Cardiac fibroblast (primary cell): ENCODE measurements around the gene SP4.

Source experiments
- DNase-seq, 2 donors: peaks; one replicate each; pipeline versions ENCODE4 v3.0.0 to v3.0.0-alpha.2; 2010; ENCODE audit warnings: low read depth in 2 of 2
- H3K4me3 ChIP-seq, 2 donors: replicated peaks in 1 of 2; 1 replicate in 1 of 2; 2 replicates in 1 of 2; pipeline ENCODE4 v1.5.1; 2011; ENCODE audit warnings: low read depth in 2 of 2, low read length in 2 of 2, mild to moderate bottlenecking in 2 of 2, moderate library complexity in 1 of 2
- CTCF ChIP-seq: IDR thresholded peaks from one replicate; pipeline ENCODE4 v1.5.1; 2011; ENCODE audit warnings: low read depth, mild to moderate bottlenecking, low read length, inconsistent platforms

Gene SP4

DNA sequence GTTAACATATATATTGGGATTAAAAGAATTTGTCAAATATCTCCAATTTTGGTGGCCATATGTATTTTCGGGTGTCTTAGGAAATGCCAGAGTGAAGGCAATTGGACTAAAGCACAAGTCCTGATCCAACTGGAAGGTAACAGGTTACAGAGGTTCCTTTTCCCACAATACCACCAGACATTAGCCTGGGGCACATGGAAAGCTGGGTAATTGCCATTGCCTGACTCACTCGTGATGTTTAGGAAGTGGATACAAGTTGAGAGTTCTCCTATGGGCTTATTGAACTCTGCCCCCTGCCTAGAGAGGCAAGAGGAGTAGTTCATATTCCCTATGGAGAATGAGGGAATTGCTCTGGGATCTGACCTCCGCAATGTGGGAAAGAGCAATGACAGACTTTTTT lies 120.6 kb downstream of the SP4 start:
- DNase-seq: no peak
- no peak for TF ChIP-seq CTCF
- H3K4me3 ChIP-seq: no peak overlapping the region

GRCh38 chr7:21550076-21550475 lies 122.2 kb downstream of the SP4 start:
- DNase-seq: no peak
- TF ChIP-seq CTCF: no peak
- no peak overlapping the region for H3K4me3 ChIP-seq

GRCh38 chr7:21550821-21551531 lies 123.1 kb downstream of the SP4 start:
- no peak for TF ChIP-seq CTCF
- H3K4me3 ChIP-seq: no peak overlapping the region
- DNase-seq: peak in 1 of 2 donors; percentile 7

DNA sequence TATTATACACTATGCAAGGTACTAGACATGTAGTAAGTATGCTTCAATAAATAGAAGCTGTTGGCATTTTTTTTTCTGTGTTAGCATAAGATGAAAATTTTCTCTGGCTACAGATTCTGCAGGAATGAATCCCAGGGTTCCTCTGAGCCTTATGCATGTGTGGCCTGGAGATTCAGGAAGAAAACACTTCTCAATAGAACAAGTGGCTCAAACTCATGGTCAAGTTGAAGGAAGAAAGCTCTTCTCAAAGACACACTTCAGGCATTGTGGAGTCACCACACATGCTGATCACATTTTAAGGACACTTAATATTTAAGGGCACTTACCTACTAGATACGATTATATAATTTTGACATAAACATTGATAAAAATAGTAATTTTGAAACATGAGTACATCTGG lies 134.5 kb downstream of the SP4 start:
- no peak for DNase-seq
- H3K4me3 ChIP-seq: no peak overlapping the region
- no peak for TF ChIP-seq CTCF
